Caco-2 (cell line): ENCODE data around the gene RANBP17. TPM values are rescaled to one million over a fixed set of nuclear protein-coding genes. Genes with fewer than 3 reads are reported as not detected.

ENCODE experiments used
- BruUV-seq: library from RNA; stranded (reverse); fragments of 400-500 nt; replicated peaks from 2 replicates; lab custom pipeline; 2021; lab: Mats Ljungman, UMichigan
- CTCF ChIA-PET: fragments of 300-600 bp; sonication (Branson Sonifier 250); formaldehyde crosslinking; loops from one replicate; lab custom pipeline; 2022; ENCODE audit warnings: antibody characterized with exemption; lab: Charles Lee
- POLR2A ChIA-PET: fragments of 300-600 bp; sonication (Branson Sonifier 250); formaldehyde crosslinking; loops from one replicate; lab custom pipeline; 2022; ENCODE audit warnings: antibody characterized with exemption; lab: Charles Lee
- DNase-seq, 2 experiments: peaks; one replicate each; pipeline versions ENCODE4 v3.0.0 to v3.0.0-alpha.2; 2020 to 2022
- H3K27me3 ChIP-seq: replicated peaks from 2 replicates; pipeline ENCODE4 v1.6.0; 2011; ENCODE audit warnings: low read length; ENCODE audit not compliant: control insufficient read depth, insufficient read depth
- H3K36me3 ChIP-seq: 2 replicates; pipeline ENCODE4 v1.5.1; 2011; ENCODE audit warnings: low read length; ENCODE audit not compliant: control insufficient read depth, insufficient read depth
- H3K4me1 ChIP-seq: fragments of 250-450 bp; sonication (Bioruptor Pico); 2 replicates; pipeline ENCODE4 v1.5.1; 2020; ENCODE audit warnings: mild to moderate bottlenecking
- H3K4me3 ChIP-seq: 2 replicates; pipeline ENCODE4 v1.5.1; 2011; ENCODE audit warnings: low read depth, mild to moderate bottlenecking, control low read depth, low read length
- H3K9me3 ChIP-seq: fragments of 250-450 bp; sonication (Bioruptor Pico); 2 replicates; pipeline ENCODE4 v1.5.1; 2020; ENCODE audit warnings: mild to moderate bottlenecking, moderate library complexity
- H3K27ac Mint-ChIP-seq: one replicate; pipeline ENCODE4 v1.8.0; 2022; ENCODE audit warnings: mixed read lengths; ENCODE audit not compliant: unreplicated experiment
- H3K27me3 Mint-ChIP-seq: one replicate; pipeline ENCODE4 v1.8.0; 2022; ENCODE audit warnings: mixed read lengths; ENCODE audit not compliant: insufficient read depth, unreplicated experiment
- H3K36me3 Mint-ChIP-seq: one replicate; pipeline ENCODE4 v1.8.0; 2022; ENCODE audit warnings: mild to moderate bottlenecking, mixed read lengths; ENCODE audit not compliant: insufficient read depth, unreplicated experiment
- H3K4me1 Mint-ChIP-seq: one replicate; pipeline ENCODE4 v1.8.0; 2022; ENCODE audit warnings: low read depth, mixed read lengths; ENCODE audit not compliant: unreplicated experiment
- H3K4me3 Mint-ChIP-seq: one replicate; pipeline ENCODE4 v1.8.0; 2022; ENCODE audit warnings: mild to moderate bottlenecking, moderate library complexity, mixed read lengths; ENCODE audit not compliant: unreplicated experiment
- H3K9me3 Mint-ChIP-seq: one replicate; pipeline ENCODE4 v1.8.0; 2022; ENCODE audit warnings: mixed read lengths; ENCODE audit not compliant: unreplicated experiment
- CTCF ChIP-seq, 2 experiments: fragments of 200-600 bp in 1 of 2; IDR thresholded peaks; 1 replicate in 1 of 2; 2 replicates in 1 of 2; pipeline versions ENCODE4 v1.5.1 to v1.8.0; 2011 to 2022; ENCODE audit warnings: antibody characterized with exemption in 1 of 2, control low read depth in 1 of 2, inconsistent platforms in 1 of 2, low read depth in 1 of 2, low read length in 1 of 2, mild to moderate bottlenecking in 1 of 2, moderate library complexity in 1 of 2; ENCODE audit not compliant: insufficient read depth in 1 of 2, severe bottlenecking in 1 of 2, unreplicated experiment in 1 of 2
- intact Hi-C: fragments of 100-400 bp; cut with micrococcal nuclease; formaldehyde crosslinking; loops from one replicate; pipeline ENCODE4 v1.10.0; 2022; ENCODE audit not compliant: unreplicated experiment
- total RNA-seq: library from RNA; stranded (reverse); gene quantifications from 2 replicates; pipeline ENCODE4 v1.2.3, GENCODE V29; 2022

RANBP17 gene
- total RNA-seq, 1 experiment from 2014 or later, result 28.2 TPM

DNA sequence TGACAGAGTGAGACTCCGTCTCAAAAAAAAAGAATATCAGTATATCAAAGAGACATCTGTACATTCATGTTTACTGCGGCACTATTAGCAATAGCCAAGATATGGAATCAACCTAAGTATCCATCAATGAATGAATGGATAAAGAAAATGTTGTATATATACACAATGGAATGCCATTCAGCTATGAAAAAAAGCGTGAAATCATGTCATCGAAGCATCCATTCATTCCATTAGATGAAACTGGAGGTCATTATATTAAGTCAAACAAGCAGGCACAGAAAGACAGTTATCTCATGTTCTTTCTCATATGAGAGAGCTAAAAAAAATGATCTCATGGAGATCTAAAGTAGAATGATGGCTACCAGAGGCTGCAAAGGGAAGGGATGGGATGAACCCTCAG is 266.3 kb downstream of the RANBP17 start:
- Histone ChIP-seq H3K4me1 (no peaks in the 10 kb centered on the region), H3K27me3 (no peaks in the 10 kb centered on the region), H3K4me3 (no peak overlapping the region), H3K9me3 (no peaks in the 10 kb centered on the region), H3K36me3 (no peaks in the 10 kb centered on the region)
- intact Hi-C loops, result no loop called here
- H3K27ac Mint-ChIP-seq, result no peak overlapping the region
- BruUV-seq, result no TSS peak
- no peak overlapping the region for H3K4me3 Mint-ChIP-seq
- ChIA-PET CTCF (no interaction called here), POLR2A (no interaction called here)
- H3K27me3 Mint-ChIP-seq, result no peaks in the 10 kb centered on the region
- no peaks in the 10 kb centered on the region for H3K9me3 Mint-ChIP-seq
- no peaks in the 10 kb centered on the region for H3K36me3 Mint-ChIP-seq
- no peaks in the 10 kb centered on the region for H3K4me1 Mint-ChIP-seq
- DNase-seq, result no peak
- no peak for TF ChIP-seq CTCF (IDR thresholded peaks at IDR 0.05; ENCODE audit: insufficient read depth in 1 of 2, low read depth in 1 of 2, low read length in 1 of 2, severe bottlenecking in 1 of 2, unreplicated experiment in 1 of 2)

- H3K4me3 Mint-ChIP-seq, result no peak overlapping the region
- Histone ChIP-seq H3K4me1 (no peaks in the 10 kb centered on the region), H3K4me3 (no peak overlapping the region), H3K27me3 (no peaks in the 10 kb centered on the region), H3K36me3 (no peaks in the 10 kb centered on the region), H3K9me3 (no peaks in the 10 kb centered on the region)
- ChIA-PET CTCF (no interaction called here), POLR2A (no interaction called here)
- H3K36me3 Mint-ChIP-seq, result no peaks in the 10 kb centered on the region
- no peaks in the 10 kb centered on the region for H3K4me1 Mint-ChIP-seq
- intact Hi-C loops, result no loop called here
- H3K9me3 Mint-ChIP-seq, result no peaks in the 10 kb centered on the region
- no peaks in the 10 kb centered on the region for H3K27me3 Mint-ChIP-seq
- no peak for TF ChIP-seq CTCF (IDR thresholded peaks at IDR 0.05; ENCODE audit: insufficient read depth in 1 of 2, low read depth in 1 of 2, low read length in 1 of 2, severe bottlenecking in 1 of 2, unreplicated experiment in 1 of 2)
- no peak overlapping the region for H3K27ac Mint-ChIP-seq
- DNase-seq, result no peak
- no TSS peak for BruUV-seq
These were observed 267.5 kb downstream of the RANBP17 start for GRCh38 chr5:171129308-171129707.

DNA sequence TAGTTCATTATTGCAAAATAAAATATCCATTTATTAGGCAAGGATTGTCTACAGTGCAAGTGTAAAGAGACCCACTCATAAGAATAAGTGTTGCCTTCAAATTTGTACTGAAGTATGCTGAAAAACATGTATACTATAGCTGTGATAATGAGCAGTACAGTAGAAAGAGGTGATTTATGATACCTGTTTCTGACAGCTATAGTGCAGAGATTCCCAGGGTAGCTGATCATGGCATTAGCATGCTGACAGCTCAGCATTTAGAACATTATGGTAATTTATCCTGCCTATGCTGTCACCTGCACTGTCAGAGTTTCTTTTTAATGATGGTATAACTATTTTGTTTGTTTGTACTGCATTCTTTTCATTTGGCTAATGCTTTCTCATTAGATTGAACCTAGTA is 269.7 kb downstream of the RANBP17 start:
- no peak for TF ChIP-seq CTCF (IDR thresholded peaks at IDR 0.05; ENCODE audit: insufficient read depth in 1 of 2, low read depth in 1 of 2, low read length in 1 of 2, severe bottlenecking in 1 of 2, unreplicated experiment in 1 of 2)
- intact Hi-C loops, result no loop called here
- Mint-ChIP-seq H3K9me3 (no peaks in the 10 kb centered on the region), H3K36me3 (no peaks in the 10 kb centered on the region), H3K4me1 (no peaks in the 10 kb centered on the region), H3K27me3 (no peaks in the 10 kb centered on the region), H3K27ac (no peak overlapping the region), H3K4me3 (no peak overlapping the region)
- Histone ChIP-seq H3K9me3 (no peaks in the 10 kb centered on the region), H3K4me3 (no peak overlapping the region), H3K36me3 (no peaks in the 10 kb centered on the region), H3K4me1 (no peaks in the 10 kb centered on the region), H3K27me3 (no peaks in the 10 kb centered on the region)
- no TSS peak for BruUV-seq
- ChIA-PET CTCF (no interaction called here), POLR2A (no interaction called here)
- no peak for DNase-seq
